ENCODE data around the gene RNASEH2B. TPM values are rescaled to one million over a fixed set of nuclear protein-coding genes. Genes with fewer than 3 reads are reported as not detected.

RNASEH2B gene
- total and polyA plus RNA-seq, 2 experiments from 2014 or later = 21.1 to 27.5 TPM

GRCh38 chr13:50924025-50924424, 14.4 kb downstream of the RNASEH2B start:
- H3K4me3 ChIP-seq = no peak overlapping the region
- TF ChIP-seq CTCF (IDR thresholded peaks at IDR 0.05; ENCODE audit: low read depth, low read length) = no peak

GRCh38 chr13:50927701-50928100, 18.1 kb downstream of the RNASEH2B start:
- Histone ChIP-seq H3K4me3 (no peak overlapping the region), H3K9me3 (ENCODE audit: low read depth) (no peaks in the 10 kb centered on the region), H3K36me3 (no peaks in the 10 kb centered on the region), H3K27me3 (no peaks in the 10 kb centered on the region), H3K4me1 (ENCODE audit: low read depth) (peaks cover 4% of the 10 kb centered on the region), H3K27ac (no peak overlapping the region)
- no peak for DNase-seq (ENCODE audit: low read depth in 1 of 2, low spot score in 1 of 2)
- no peak for TF ChIP-seq CTCF (IDR thresholded peaks at IDR 0.05; ENCODE audit: low read depth, low read length)

More at GRCh38 chr13:50924025-50924424, 14.4 kb downstream of the RNASEH2B start:
- Histone ChIP-seq H3K36me3 (no peaks in the 10 kb centered on the region), H3K27ac (no peak overlapping the region), H3K27me3 (no peaks in the 10 kb centered on the region), H3K9me3 (ENCODE audit: low read depth) (no peaks in the 10 kb centered on the region), H3K4me1 (ENCODE audit: low read depth) (peaks cover 4% of the 10 kb centered on the region)
- DNase-seq (ENCODE audit: low read depth in 1 of 2, low spot score in 1 of 2) = no peak

GRCh38 chr13:50928102-50928501, 18.5 kb downstream of the RNASEH2B start:
- H3K9me3 ChIP-seq (ENCODE audit: low read depth) = no peaks in the 10 kb centered on the region
- H3K4me3 ChIP-seq = no peak overlapping the region
- peak in 1 of 2 donors; percentile 21 for DNase-seq (ENCODE audit: low read depth in 1 of 2, low spot score in 1 of 2)
- H3K36me3 ChIP-seq = no peaks in the 10 kb centered on the region
- TF ChIP-seq CTCF (IDR thresholded peaks at IDR 0.05; ENCODE audit: low read depth, low read length) = no peak
- H3K27ac ChIP-seq = no peak overlapping the region
- H3K4me1 ChIP-seq (ENCODE audit: low read depth) = peaks cover 4% of the 10 kb centered on the region
- no peaks in the 10 kb centered on the region for H3K27me3 ChIP-seq

- no peak overlapping the region for H3K4me3 ChIP-seq
- DNase-seq (ENCODE audit: low read depth in 1 of 2, low spot score in 1 of 2) = peak in 1 of 2 donors; percentile 18
- no peak overlapping the region for H3K27ac ChIP-seq
- no peaks in the 10 kb centered on the region for H3K27me3 ChIP-seq
- H3K9me3 ChIP-seq (ENCODE audit: low read depth) = no peaks in the 10 kb centered on the region
- no peak for TF ChIP-seq CTCF (IDR thresholded peaks at IDR 0.05; ENCODE audit: low read depth, low read length)
- no peaks in the 10 kb centered on the region for H3K36me3 ChIP-seq
- peaks cover 4% of the 10 kb centered on the region for H3K4me1 ChIP-seq (ENCODE audit: low read depth)
Measured at GRCh38 chr13:50928659-50929462, 19.3 kb downstream of the RNASEH2B start.

- TF ChIP-seq CTCF (IDR thresholded peaks at IDR 0.05; ENCODE audit: low read depth, low read length) = no peak
- H3K27ac ChIP-seq = no peak overlapping the region
Measured at GRCh38 chr13:50932091-50932490, 22.5 kb downstream of the RNASEH2B start.

More at GRCh38 chr13:50932091-50932490, 22.5 kb downstream of the RNASEH2B start:
- no peak for DNase-seq (ENCODE audit: low read depth in 1 of 2, low spot score in 1 of 2)
- Histone ChIP-seq H3K27me3 (no peaks in the 10 kb centered on the region), H3K4me3 (no peak overlapping the region), H3K9me3 (ENCODE audit: low read depth) (no peaks in the 10 kb centered on the region), H3K4me1 (ENCODE audit: low read depth) (peaks cover 4% of the 10 kb centered on the region), H3K36me3 (no peaks in the 10 kb centered on the region)

Measured in cardiac muscle cell (in vitro differentiated cells and primary cell).